Upper lobe of left lung (tissue), 6 donors: ENCODE measurements around the gene RIT2. TPM values are rescaled to one million over a fixed set of nuclear protein-coding genes. Genes with fewer than 3 reads are reported as not detected.

Experiments used
- ATAC-seq, 2 donors: fragments of 200-7000 bp; cut with Tn5 transposase; one replicate each; pipeline ENCODE4 v1.9.1; 2022; ENCODE audit warnings: mild to moderate bottlenecking in 2 of 2, moderate library complexity in 2 of 2; ENCODE audit not compliant: low FRiP score in 2 of 2
- DNase-seq, 2 donors: peaks; one replicate each; pipeline ENCODE4 v3.0.0-alpha.2; 2019 to 2020
- H3K27ac ChIP-seq, 4 donors: fragments of 200-600 bp; sonication (generic); one replicate each; pipeline ENCODE4 v1.5.1; 2016 to 2019
- H3K27me3 ChIP-seq, 4 donors: fragments of 200-600 bp; sonication (generic); one replicate each; pipeline ENCODE4 v1.5.1; 2017 to 2019
- H3K36me3 ChIP-seq, 4 donors: fragments of 200-600 bp; sonication (generic); one replicate each; pipeline ENCODE4 v1.5.1; 2016 to 2019
- H3K4me1 ChIP-seq, 4 donors: fragments of 200-600 bp; sonication (generic); one replicate each; pipeline ENCODE4 v1.5.1; 2018 to 2019
- H3K4me3 ChIP-seq, 4 donors: fragments of 200-600 bp; sonication (generic); one replicate each; pipeline ENCODE4 v1.5.1; 2017 to 2019; ENCODE audit warnings: mild to moderate bottlenecking in 2 of 4, moderate library complexity in 1 of 4
- H3K9me3 ChIP-seq, 4 donors: fragments of 200-600 bp; sonication (generic); one replicate each; pipeline ENCODE4 v1.5.1; 2018 to 2019
- EP300 ChIP-seq, 4 donors: sonication (generic); formaldehyde crosslinking; IDR thresholded peaks; one replicate each; pipeline ENCODE4 v1.5.1; 2017; ENCODE audit warnings: antibody characterized with exemption in 4 of 4, control low read depth in 2 of 4
- POLR2A ChIP-seq, 4 donors: fragments of 450-650 bp; IDR thresholded peaks; one replicate each; pipeline ENCODE4 v1.5.1; 2016 to 2017; ENCODE audit warnings: antibody characterized with exemption in 4 of 4, mild to moderate bottlenecking in 2 of 4
- POLR2AphosphoS5 ChIP-seq, 2 donors: sonication (generic); formaldehyde crosslinking; IDR thresholded peaks; one replicate each; pipeline ENCODE4 v1.5.1; 2017; ENCODE audit warnings: antibody characterized with exemption in 2 of 2
- WGBS, 2 donors: methylation state at CpG; one replicate each; pipeline ENCODE4 v1.1.5; 2017 to 2018; 5-methylcytosine and 5-hydroxymethylcytosine counted together
- total RNA-seq, 6 donors: library from RNA; depleted of rRNA in 4 of 6; stranded (reverse); fragments of >200 nt in 4 of 6; gene quantifications; one replicate each; pipeline versions ENCODE4 v1.1.0 to v1.2.1, GENCODE V29; 2016 to 2021
- TF ChIP-seq, protein P1 (sequence below), 6 experiments: fragments of 450-650 bp in 4 of 6; fragments of 200-600 bp in 2 of 6; sonication (generic) in 2 of 6; IDR thresholded peaks; one replicate each; pipeline ENCODE4 v1.5.1; 2016 to 2019; ENCODE audit warnings: antibody characterized with exemption in 6 of 6
- donor health status: DM: no; HTN: no; CAD: no; lungs with moderate emphysema.
- donor health status: DM: no; HTN: yes; CAD: no; lungs with severe emphysema.

RIT2 gene
- total RNA-seq, 6 donors from 2014 or later = not detected

DNA sequence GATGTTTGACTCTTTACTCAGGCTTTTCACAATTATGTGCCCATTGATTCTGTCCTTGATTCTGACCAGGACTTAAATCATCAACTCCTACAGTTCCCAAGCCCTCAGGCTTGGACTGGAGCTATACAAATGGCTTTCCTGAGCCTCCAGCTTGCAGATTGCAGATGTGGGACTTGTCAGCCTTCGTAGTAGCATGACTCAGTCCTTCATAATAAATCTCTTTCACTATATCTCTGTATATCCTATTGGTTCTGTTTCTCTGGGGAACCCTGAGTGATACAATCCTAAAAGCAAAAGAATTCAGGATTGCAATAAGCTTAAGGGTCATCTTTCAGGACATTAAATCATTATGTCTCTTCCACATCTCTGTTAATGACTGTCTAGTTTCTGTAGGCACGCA lies 356.6 kb downstream of the RIT2 start:
- DNase-seq (no peak), ATAC-seq (no peak)
- TF ChIP-seq POLR2A (IDR thresholded peaks at IDR 0.05) = no peak
- no peak for TF ChIP-seq EP300 (IDR thresholded peaks at IDR 0.05)
- TF ChIP-seq, protein P1, sequence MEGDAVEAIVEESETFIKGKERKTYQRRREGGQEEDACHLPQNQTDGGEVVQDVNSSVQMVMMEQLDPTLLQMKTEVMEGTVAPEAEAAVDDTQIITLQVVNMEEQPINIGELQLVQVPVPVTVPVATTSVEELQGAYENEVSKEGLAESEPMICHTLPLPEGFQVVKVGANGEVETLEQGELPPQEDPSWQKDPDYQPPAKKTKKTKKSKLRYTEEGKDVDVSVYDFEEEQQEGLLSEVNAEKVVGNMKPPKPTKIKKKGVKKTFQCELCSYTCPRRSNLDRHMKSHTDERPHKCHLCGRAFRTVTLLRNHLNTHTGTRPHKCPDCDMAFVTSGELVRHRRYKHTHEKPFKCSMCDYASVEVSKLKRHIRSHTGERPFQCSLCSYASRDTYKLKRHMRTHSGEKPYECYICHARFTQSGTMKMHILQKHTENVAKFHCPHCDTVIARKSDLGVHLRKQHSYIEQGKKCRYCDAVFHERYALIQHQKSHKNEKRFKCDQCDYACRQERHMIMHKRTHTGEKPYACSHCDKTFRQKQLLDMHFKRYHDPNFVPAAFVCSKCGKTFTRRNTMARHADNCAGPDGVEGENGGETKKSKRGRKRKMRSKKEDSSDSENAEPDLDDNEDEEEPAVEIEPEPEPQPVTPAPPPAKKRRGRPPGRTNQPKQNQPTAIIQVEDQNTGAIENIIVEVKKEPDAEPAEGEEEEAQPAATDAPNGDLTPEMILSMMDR (IDR thresholded peaks at IDR 0.05) = no peak
- TF ChIP-seq POLR2AphosphoS5 (IDR thresholded peaks at IDR 0.05) = no peak
- Histone ChIP-seq H3K4me3 (no peak overlapping the region), H3K27ac (no peak overlapping the region), H3K27me3 (no peaks in the 10 kb centered on the region), H3K36me3 (no peaks in the 10 kb centered on the region), H3K4me1 (no peaks in the 10 kb centered on the region), H3K9me3 (no peaks in the 10 kb centered on the region)
- 54 to 77% methylated on average over 2 of the region's 2 CpGs for WGBS, 2 donors

DNA sequence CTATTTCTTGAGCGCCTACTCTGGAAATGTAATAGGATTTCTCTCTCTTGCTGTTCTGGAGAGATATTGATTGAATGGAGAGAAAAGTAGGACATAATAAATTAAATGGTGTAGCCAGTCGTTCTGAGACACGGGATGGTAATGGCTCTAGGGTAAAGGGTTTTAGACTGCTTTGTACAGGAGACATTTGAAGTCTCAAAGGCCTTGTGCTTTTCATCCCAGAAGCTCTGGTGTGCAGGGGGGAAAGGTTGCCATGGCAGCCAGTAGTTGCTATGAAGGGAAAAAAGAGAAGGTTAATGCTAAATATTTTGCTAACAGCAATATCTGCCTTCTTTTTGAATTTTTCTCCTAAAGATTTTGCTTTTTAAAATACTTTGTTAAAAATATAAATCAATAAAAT lies 359.3 kb downstream of the RIT2 start:
- no peak for ATAC-seq
- whole genome bisulfite sequencing, 2 donors = 82 to 83% methylated on average over 3 of the region's 3 CpGs

DNA sequence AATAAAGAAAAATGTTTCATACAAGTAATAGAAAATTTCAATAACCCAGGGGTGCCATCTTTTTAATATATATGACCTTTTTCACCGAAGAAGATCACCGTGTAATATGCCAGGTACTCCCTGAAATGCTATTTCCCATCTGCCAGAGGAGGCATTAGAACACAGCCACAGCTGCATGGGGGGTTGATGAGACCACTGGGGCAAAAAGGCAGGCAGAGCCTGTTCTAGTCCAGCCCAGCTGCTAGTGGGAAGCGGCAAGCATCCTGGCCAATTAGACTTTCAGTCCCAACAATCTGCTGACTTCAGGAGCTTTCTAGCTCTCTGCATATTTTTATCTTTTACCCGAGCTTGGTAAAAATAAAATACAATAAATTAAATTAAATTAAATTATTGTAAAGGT lies 362.6 kb downstream of the RIT2 start:
- Histone ChIP-seq H3K27ac (no peak overlapping the region), H3K27me3 (no peaks in the 10 kb centered on the region), H3K4me3 (no peak overlapping the region), H3K36me3 (no peaks in the 10 kb centered on the region), H3K9me3 (no peaks in the 10 kb centered on the region), H3K4me1 (no peaks in the 10 kb centered on the region)
- DNase-seq (no peak), ATAC-seq (no peak)
- TF ChIP-seq POLR2A (IDR thresholded peaks at IDR 0.05) (no peak), POLR2AphosphoS5 (IDR thresholded peaks at IDR 0.05) (no peak), EP300 (IDR thresholded peaks at IDR 0.05) (no peak)
- TF ChIP-seq, protein P1 (IDR thresholded peaks at IDR 0.05) = no peak
- 82 to 83% methylated on average over 4 of the region's 4 CpGs for WGBS, 2 donors

More for the DNA sequence above, 359.3 kb downstream of the RIT2 start:
- Histone ChIP-seq H3K9me3 (no peaks in the 10 kb centered on the region), H3K36me3 (no peaks in the 10 kb centered on the region), H3K4me1 (no peaks in the 10 kb centered on the region), H3K4me3 (no peak overlapping the region), H3K27ac (no peak overlapping the region), H3K27me3 (no peaks in the 10 kb centered on the region)
- no peak for DNase-seq
- TF ChIP-seq POLR2AphosphoS5 (IDR thresholded peaks at IDR 0.05) = no peak
- no peak for TF ChIP-seq EP300 (IDR thresholded peaks at IDR 0.05)
- TF ChIP-seq POLR2A (IDR thresholded peaks at IDR 0.05) = no peak
- TF ChIP-seq, protein P1 (IDR thresholded peaks at IDR 0.05) = no peak

DNA sequence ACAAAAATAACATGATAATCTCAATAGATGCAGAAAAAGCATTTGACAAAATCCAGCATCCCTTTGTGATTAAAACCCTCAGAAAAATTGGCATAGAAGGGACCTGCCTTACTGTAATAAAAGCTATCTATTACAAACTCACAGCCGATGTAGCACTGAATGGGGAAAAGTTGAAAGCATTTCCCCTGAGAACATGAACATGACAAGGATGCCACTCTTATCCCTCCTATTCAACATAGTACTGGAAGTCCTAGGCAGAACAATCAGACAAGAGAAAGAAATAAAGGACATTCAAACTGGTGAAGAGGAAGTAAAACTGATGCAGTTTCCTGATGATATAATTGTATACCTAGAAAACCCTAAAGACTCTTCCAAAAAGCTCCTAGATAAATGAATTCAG lies 368.7 kb downstream of the RIT2 start:
- ATAC-seq (no peak), DNase-seq (no peak)
- Histone ChIP-seq H3K27ac (no peak overlapping the region), H3K4me1 (no peaks in the 10 kb centered on the region), H3K4me3 (no peak overlapping the region), H3K9me3 (no peaks in the 10 kb centered on the region), H3K27me3 (no peaks in the 10 kb centered on the region), H3K36me3 (no peaks in the 10 kb centered on the region)
- WGBS, 2 donors = 55 to 65% methylated on average over 1 of the region's 1 CpG
- TF ChIP-seq, protein P1 (IDR thresholded peaks at IDR 0.05) = no peak
- TF ChIP-seq EP300 (IDR thresholded peaks at IDR 0.05) (no peak), POLR2A (IDR thresholded peaks at IDR 0.05) (no peak), POLR2AphosphoS5 (IDR thresholded peaks at IDR 0.05) (no peak)

DNA sequence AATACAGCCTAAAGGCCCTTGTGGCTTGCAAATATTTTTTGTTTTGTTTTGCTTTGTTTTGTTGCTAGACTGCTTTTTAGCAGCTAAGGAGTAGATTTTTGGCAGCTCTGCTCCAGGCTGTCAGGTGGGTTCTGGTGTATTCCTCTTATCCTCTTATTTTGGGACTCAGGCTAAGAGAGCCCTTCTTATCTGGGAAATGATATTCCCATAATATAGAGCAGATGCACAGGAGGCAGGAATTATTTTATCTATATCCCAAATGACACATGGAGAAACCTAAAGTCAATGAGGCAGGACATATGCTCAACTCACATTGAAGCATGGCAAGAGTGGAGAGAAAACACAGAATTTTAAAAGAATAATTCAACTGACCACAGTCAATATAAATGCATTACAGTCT lies 369.6 kb downstream of the RIT2 start:
- TF ChIP-seq EP300 (IDR thresholded peaks at IDR 0.05) = no peak
- TF ChIP-seq POLR2A (IDR thresholded peaks at IDR 0.05) = no peak
- no peak for TF ChIP-seq POLR2AphosphoS5 (IDR thresholded peaks at IDR 0.05)
- TF ChIP-seq, protein P1 (IDR thresholded peaks at IDR 0.05) = no peak
- DNase-seq (no peak), ATAC-seq (no peak)
- no peaks in the 10 kb centered on the region for H3K36me3 ChIP-seq
- H3K4me1 ChIP-seq = no peaks in the 10 kb centered on the region
- H3K4me3 ChIP-seq = no peak overlapping the region
- no peaks in the 10 kb centered on the region for H3K9me3 ChIP-seq
- no peak overlapping the region for H3K27ac ChIP-seq
- no peaks in the 10 kb centered on the region for H3K27me3 ChIP-seq
